Keratinocyte (primary cell): Measurements from ENCODE around the gene TMEM120B. TPM values are rescaled to one million over a fixed set of nuclear protein-coding genes. Genes with fewer than 3 reads are reported as not detected.

Source experiments
- DNase-seq: peaks from one replicate; pipeline ENCODE4 v3.0.0-alpha.2; 2011; ENCODE audit warnings: low read depth, missing footprints, low spot score
- FAIRE-seq: peaks from 2 replicates; lab custom pipeline; 2011; peaks lifted over from hg19 to GRCh38; lab: Jason Lieb, UNC
- H2AFZ ChIP-seq: 2 replicates; pipeline ENCODE4 v1.6.0; 2012; ENCODE audit warnings: low read length, control low read depth, inconsistent platforms; ENCODE audit not compliant: control insufficient read depth
- H3K27ac ChIP-seq: 2 replicates; pipeline ENCODE4 v1.5.1; 2011; ENCODE audit warnings: low read length; ENCODE audit not compliant: control insufficient read depth, insufficient read depth
- H3K27me3 ChIP-seq: 3 replicates; pipeline ENCODE4 v1.6.0; 2011; ENCODE audit warnings: low read length; ENCODE audit not compliant: control insufficient read depth, insufficient read depth; ENCODE audit errors: extremely low read depth
- H3K36me3 ChIP-seq, 2 experiments: 2 replicates in 1 of 2; 3 replicates in 1 of 2; pipeline ENCODE4 v1.5.1; 2011; ENCODE audit warnings: low read length in 2 of 2, mild to moderate bottlenecking in 1 of 2; ENCODE audit not compliant: control insufficient read depth in 2 of 2, insufficient read depth in 2 of 2; ENCODE audit errors: extremely low read depth in 1 of 2
- H3K4me1 ChIP-seq: 3 replicates; pipeline ENCODE4 v1.5.1; 2011; ENCODE audit warnings: low read length; ENCODE audit not compliant: control insufficient read depth, insufficient read depth; ENCODE audit errors: extremely low read depth
- H3K4me2 ChIP-seq: 3 replicates; pipeline ENCODE4 v1.6.0; 2011; ENCODE audit warnings: low read depth, low read length; ENCODE audit not compliant: control insufficient read depth, insufficient read depth; ENCODE audit errors: extremely low read depth
- H3K4me3 ChIP-seq, 3 experiments: fragments of 200-600 bp in 1 of 3; sonication (generic) in 1 of 3; 2 replicates in 2 of 3; 3 replicates in 1 of 3; pipeline ENCODE4 v1.5.1; 2011 to 2016; ENCODE audit warnings: low read length in 3 of 3, mild to moderate bottlenecking in 3 of 3, control low read depth in 2 of 3, inconsistent platforms in 1 of 3, low read depth in 1 of 3, mixed read lengths in 1 of 3, mixed run types in 1 of 3, moderate library complexity in 1 of 3; ENCODE audit not compliant: control insufficient read depth in 2 of 3, insufficient read depth in 2 of 3; ENCODE audit errors: extremely low read depth in 1 of 3
- H3K79me2 ChIP-seq: 2 replicates; pipeline ENCODE4 v1.6.0; 2012; ENCODE audit warnings: low read length; ENCODE audit not compliant: control insufficient read depth, insufficient read depth
- H3K9ac ChIP-seq: 3 replicates; pipeline ENCODE4 v1.6.0; 2011; ENCODE audit warnings: low read length; ENCODE audit not compliant: control insufficient read depth, insufficient read depth; ENCODE audit errors: extremely low read depth
- H3K9me1 ChIP-seq: 3 replicates; pipeline ENCODE4 v1.6.0; 2011; ENCODE audit warnings: low read length; ENCODE audit not compliant: control insufficient read depth, insufficient read depth; ENCODE audit errors: extremely low read depth
- H3K9me3 ChIP-seq: 2 replicates; pipeline ENCODE4 v1.5.1; 2012; ENCODE audit warnings: low read depth, low read length; ENCODE audit not compliant: control insufficient read depth
- H4K20me1 ChIP-seq: 3 replicates; pipeline ENCODE4 v1.6.0; 2011; ENCODE audit warnings: low read length; ENCODE audit not compliant: control insufficient read depth, insufficient read depth; ENCODE audit errors: extremely low read depth
- CTCF ChIP-seq, 3 experiments: IDR thresholded peaks in 1 of 3; conservative IDR thresholded peaks in 1 of 3; optimal IDR thresholded peaks in 1 of 3; 2 replicates in 2 of 3; 3 replicates in 1 of 3; pipeline versions ENCODE3 to v1.5.1; 2011; ENCODE audit warnings: low read length in 3 of 3, mild to moderate bottlenecking in 3 of 3, moderate library complexity in 2 of 3, control low read depth in 1 of 3, inconsistent platforms in 1 of 3; ENCODE audit not compliant: insufficient read depth in 2 of 3; ENCODE audit errors: extremely low read depth in 1 of 3
- EZH2 ChIP-seq: IDR thresholded peaks from one replicate; pipeline ENCODE4 v1.6.1; 2012; ENCODE audit warnings: inconsistent platforms, mild to moderate bottlenecking, low read length, moderate library complexity
- dilution Hi-C: fragments of 300-500 bp; cut with MboI; formaldehyde crosslinking; loops from one replicate; pipeline ENCODE4 v1.7.0; 2020; ENCODE audit warnings: low sequenced_read_pairs; ENCODE audit not compliant: extremely low pct_ligation_motif_present
- polyA plus RNA-seq, 5 experiments: library from polyadenylated mRNA; depleted of rRNA in 3 of 5; stranded (reverse) in 3 of 5; stranded (forward) in 1 of 5; unstranded in 1 of 5; fragments of >200 nt; gene quantifications; 1 replicate in 1 of 5; 2 replicates in 3 of 5; 3 replicates in 1 of 5; pipeline versions ENCODE4 v1.2.1 to v1.2.3, GENCODE V29; 2011 to 2012; ENCODE audit warnings: missing spikeins in 2 of 5, low read depth in 1 of 5, low replicate concordance in 1 of 5

TMEM120B gene
- polyA plus RNA-seq, 1 donor (not counting 4 experiments of a cell fraction or from before 2014, with no cell fraction given), result 6.9 TPM

- H3K79me2 ChIP-seq, result peaks cover 10% of the 10 kb centered on the region
- H3K4me1 ChIP-seq, result peaks cover 58% of the 10 kb centered on the region
Observed at GRCh38 chr12:121796855-121797751, 84.6 kb downstream of the TMEM120B start.

GRCh38 chr12:121797937-121798786 is 85.6 kb downstream of the TMEM120B start:
- Histone ChIP-seq H3K36me3 (peaks cover 5 to 6% of the 10 kb centered on the region in 2 experiments), H3K27ac (peak overlapping the region; percentile 90), H3K9me1 (no peaks in the 10 kb centered on the region), H4K20me1 (no peaks in the 10 kb centered on the region), H3K79me2 (peaks cover 11% of the 10 kb centered on the region), H3K4me1 (peaks cover 57% of the 10 kb centered on the region), H3K9me3 (no peaks in the 10 kb centered on the region), H3K4me3 (peak overlapping the region; percentile 27 to 50 (median 31)), H2AFZ (no peak overlapping the region), H3K9ac (peak overlapping the region; percentile 98), H3K27me3 (no peaks in the 10 kb centered on the region), H3K4me2 (peak overlapping the region; percentile 83)
- FAIRE-seq (no peak), DNase-seq (no peak)
- dilution Hi-C loops, result no loop called here
- TF ChIP-seq CTCF (optimal IDR thresholded peaks at IDR 0.05 in 1 of 3, IDR thresholded peaks at IDR 0.05 in 1 of 3, conservative IDR thresholded peaks at IDR 0.05 in 1 of 3; ENCODE audit: extremely low read depth in 1 of 3, insufficient read depth in 2 of 3, low read length in 3 of 3) (no peak), EZH2 (no peak)

More at GRCh38 chr12:121796855-121797751, 84.6 kb downstream of the TMEM120B start:
- H3K36me3 ChIP-seq, result peaks cover 5 to 6% of the 10 kb centered on the region in 2 experiments
- DNase-seq, result no peak
- TF ChIP-seq CTCF (optimal IDR thresholded peaks at IDR 0.05 in 1 of 3, IDR thresholded peaks at IDR 0.05 in 1 of 3, conservative IDR thresholded peaks at IDR 0.05 in 1 of 3; ENCODE audit: extremely low read depth in 1 of 3, insufficient read depth in 2 of 3, low read length in 3 of 3), result no peak
- no peak for TF ChIP-seq EZH2
- peak overlapping the region; percentile 90 for H3K27ac ChIP-seq
- dilution Hi-C loops, result no loop called here
- no peak for FAIRE-seq
- H3K9me1 ChIP-seq, result no peaks in the 10 kb centered on the region
- no peaks in the 10 kb centered on the region for H3K27me3 ChIP-seq
- H2AFZ ChIP-seq, result no peak overlapping the region
- peak overlapping the region; percentile 98 for H3K9ac ChIP-seq
- H3K4me3 ChIP-seq, result peak overlapping the region; percentile 9 to 46 (median 18)
- H4K20me1 ChIP-seq, result no peaks in the 10 kb centered on the region
- peak overlapping the region; percentile 83 for H3K4me2 ChIP-seq
- H3K9me3 ChIP-seq, result no peaks in the 10 kb centered on the region
